Psoas muscle (tissue), 8 donors: ENCODE results near the gene SLC26A9. TPM values are rescaled to one million over a fixed set of nuclear protein-coding genes. Genes with fewer than 3 reads are reported as not detected.

Experiments used
- ATAC-seq, 4 donors: fragments of 200-7000 bp; cut with Tn5 transposase; one replicate each; pipeline ENCODE4 v1.9.1; 2020; ENCODE audit warnings: moderate library complexity in 3 of 4, mild to moderate bottlenecking in 2 of 4
- DNase-seq, 2 donors: peaks; one replicate each; pipeline ENCODE4 v3.0.0-alpha.2; 2020
- H3K27ac ChIP-seq: fragments of 200-600 bp; one replicate; pipeline ENCODE4 v1.8.0; 2022
- H3K27me3 ChIP-seq, 3 donors: fragments of 200-600 bp in 1 of 3; one replicate each; pipeline versions ENCODE4 v1.6.1 to v1.8.0; 2013 to 2022; ENCODE audit warnings: low read length in 2 of 3, mild to moderate bottlenecking in 2 of 3, moderate library complexity in 1 of 3; ENCODE audit not compliant: insufficient read depth in 3 of 3
- H3K36me3 ChIP-seq, 2 donors: fragments of 200-600 bp in 1 of 2; one replicate each; pipeline versions ENCODE4 v1.6.1 to v1.8.0; 2013 to 2022; ENCODE audit warnings: low read depth in 1 of 2, mild to moderate bottlenecking in 1 of 2, moderate library complexity in 1 of 2; ENCODE audit not compliant: insufficient read depth in 1 of 2
- H3K4me1 ChIP-seq: fragments of 200-600 bp; one replicate; pipeline ENCODE4 v1.8.0; 2022
- H3K4me3 ChIP-seq: fragments of 200-600 bp; one replicate; pipeline ENCODE4 v1.8.0; 2022; ENCODE audit warnings: mild to moderate bottlenecking
- H3K9me3 ChIP-seq: fragments of 200-600 bp; one replicate; pipeline ENCODE4 v1.8.0; 2022
- WGBS, 3 donors: extraction: QIAGEN DNeasy Blood & Tissue Kit; methylation state at CpG; one replicate each; pipeline versions ENCODE4 v1.1.6 to v1.1.7; 2013; 5-methylcytosine and 5-hydroxymethylcytosine counted together
- intact Hi-C, 2 donors: fragments of 100-400 bp; cut with DNase I; formaldehyde crosslinking; loops; one replicate each; pipeline versions ENCODE4 v1.11.0 to v1.14.2; 2022
- polyA plus RNA-seq, 3 donors: library from polyadenylated mRNA; stranded (reverse); fragments of 200-250 nt; gene quantifications; one replicate each; pipeline ENCODE4 v1.2.3, GENCODE V29; 2013
- total RNA-seq, 4 donors: library from RNA; stranded (reverse); fragmentation: NEBNext Ultra II Directional in 2 of 4; extraction: Animal tissue kit (Norgen Biotek cat#: 25700) in 2 of 4; gene quantifications; one replicate each; pipeline versions ENCODE4 v1.2.1 to v1.2.4, GENCODE V29; 2021 to 2023
- TF ChIP-seq, protein P1 (sequence below): fragments of 200-600 bp; IDR thresholded peaks from one replicate; pipeline ENCODE4 v1.8.0; 2022; ENCODE audit warnings: antibody characterized with exemption
- donor health status: healthy with polysubstance abuse.
- donor health status: DM: no; HTN: no; CAD: no; lungs with moderate emphysema.
- donor health status: Bipolar disorder and iron deficiency.
- donor health status: healthy.
- donor health status: DM: yes; HTN: yes; CAD: no.
- donor health status: DM: no; HTN: no; CAD: no.
- donor health status: DM: no; HTN: no; CAD: no.
- donor health status: DM: yes; HTN: yes; CAD: no.

Gene SLC26A9
- total and polyA plus RNA-seq, 7 donors, result 0.15 to 5.5 (median 0.42) TPM

DNA sequence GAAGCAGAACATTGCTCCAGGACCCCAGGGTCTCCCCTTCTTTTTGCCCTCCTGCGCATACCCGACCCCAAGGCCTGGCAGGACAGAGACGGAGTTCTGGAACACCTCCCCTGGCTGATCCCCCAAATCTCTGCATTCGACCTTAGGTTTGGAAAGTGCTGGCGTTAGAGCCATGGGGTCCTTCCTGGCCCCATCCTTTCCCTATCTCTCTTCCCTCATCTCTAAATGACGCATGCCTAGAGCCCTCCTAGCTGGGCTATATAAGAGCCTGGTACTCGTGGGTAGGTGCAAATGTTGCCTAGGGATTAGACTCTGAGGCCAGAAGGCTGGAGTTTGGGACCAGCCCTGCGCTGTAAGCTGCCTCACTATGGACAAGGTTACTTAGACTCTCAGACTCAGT lies 16.6 kb downstream of the SLC26A9 start:
- Histone ChIP-seq H3K9me3 (no peaks in the 10 kb centered on the region), H3K4me3 (no peak overlapping the region), H3K36me3 (no peaks in the 10 kb centered on the region), H3K27ac (no peak overlapping the region), H3K4me1 (peaks cover 6% of the 10 kb centered on the region), H3K27me3 (peaks cover 0 to 5% (median 0%) of the 10 kb centered on the region in 3 donors)
- 91 to 95% (median 93%) methylated on average over 7 to 8 of the region's 8 CpGs for WGBS, 3 donors
- intact Hi-C loops, result loop anchor here in 1 of 2 donors (5.0 kb wide), 1 partner anchor 36 kb away; no protein-coding TSS in a partner anchor
- DNase-seq (no peak), ATAC-seq (no peak)
- TF ChIP-seq, protein P1, sequence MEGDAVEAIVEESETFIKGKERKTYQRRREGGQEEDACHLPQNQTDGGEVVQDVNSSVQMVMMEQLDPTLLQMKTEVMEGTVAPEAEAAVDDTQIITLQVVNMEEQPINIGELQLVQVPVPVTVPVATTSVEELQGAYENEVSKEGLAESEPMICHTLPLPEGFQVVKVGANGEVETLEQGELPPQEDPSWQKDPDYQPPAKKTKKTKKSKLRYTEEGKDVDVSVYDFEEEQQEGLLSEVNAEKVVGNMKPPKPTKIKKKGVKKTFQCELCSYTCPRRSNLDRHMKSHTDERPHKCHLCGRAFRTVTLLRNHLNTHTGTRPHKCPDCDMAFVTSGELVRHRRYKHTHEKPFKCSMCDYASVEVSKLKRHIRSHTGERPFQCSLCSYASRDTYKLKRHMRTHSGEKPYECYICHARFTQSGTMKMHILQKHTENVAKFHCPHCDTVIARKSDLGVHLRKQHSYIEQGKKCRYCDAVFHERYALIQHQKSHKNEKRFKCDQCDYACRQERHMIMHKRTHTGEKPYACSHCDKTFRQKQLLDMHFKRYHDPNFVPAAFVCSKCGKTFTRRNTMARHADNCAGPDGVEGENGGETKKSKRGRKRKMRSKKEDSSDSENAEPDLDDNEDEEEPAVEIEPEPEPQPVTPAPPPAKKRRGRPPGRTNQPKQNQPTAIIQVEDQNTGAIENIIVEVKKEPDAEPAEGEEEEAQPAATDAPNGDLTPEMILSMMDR, result no peak

DNA sequence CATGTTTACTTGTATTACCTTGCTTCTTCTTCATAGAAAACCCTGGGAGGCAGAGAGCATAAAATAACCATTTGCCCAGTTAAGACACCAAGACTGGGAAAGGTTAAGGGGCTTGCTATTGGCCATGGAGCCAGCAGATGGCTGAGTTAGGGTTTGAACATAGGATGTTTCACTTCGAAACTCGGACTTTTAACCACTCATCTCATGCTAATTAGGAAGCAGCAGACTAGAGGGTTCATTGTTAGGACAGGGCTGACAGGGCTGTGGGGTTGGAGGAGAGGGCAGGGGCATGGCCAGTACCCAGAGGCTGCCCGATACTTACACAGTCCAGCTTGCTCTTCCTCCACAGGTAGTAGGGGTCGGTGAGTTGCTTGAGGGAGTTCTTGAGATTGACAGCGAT lies 17.0 kb downstream of the SLC26A9 start:
- Histone ChIP-seq H3K27me3 (peaks cover 0 to 5% (median 0%) of the 10 kb centered on the region in 3 donors), H3K9me3 (no peaks in the 10 kb centered on the region), H3K27ac (no peak overlapping the region), H3K4me3 (no peak overlapping the region), H3K4me1 (peaks cover 6% of the 10 kb centered on the region), H3K36me3 (no peaks in the 10 kb centered on the region)
- TF ChIP-seq, protein P1, result no peak
- intact Hi-C loops, result loop anchor here in 1 of 2 donors (5.0 kb wide), 1 partner anchor 36 kb away; no protein-coding TSS in a partner anchor
- DNase-seq, result no peak
- no peak for ATAC-seq
- WGBS, 3 donors, result 74 to 83% (median 82%) methylated on average over 5 of the region's 5 CpGs

DNA sequence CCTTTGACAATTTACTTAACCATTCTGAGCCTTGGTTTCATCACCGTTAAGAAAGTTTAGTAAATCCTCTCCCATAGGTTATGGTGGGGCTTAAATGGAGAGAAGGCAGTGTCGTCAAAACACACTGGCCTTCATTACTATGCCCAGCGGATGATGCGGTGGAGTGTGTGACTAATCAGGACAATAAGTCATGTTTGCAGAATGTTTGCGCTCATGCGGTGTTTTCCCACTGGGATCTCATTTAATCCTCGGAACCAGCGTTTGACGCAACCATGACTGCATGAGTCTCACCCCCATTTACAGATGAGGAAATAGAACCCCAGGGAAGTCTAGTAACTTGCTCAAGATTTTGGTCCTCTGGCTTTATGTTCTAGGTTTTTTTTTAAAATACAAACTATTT lies 17.5 kb downstream of the SLC26A9 start:
- intact Hi-C loops, result loop anchor here in 1 of 2 donors (5.0 kb wide), 1 partner anchor 37 kb away; no protein-coding TSS in a partner anchor
- ATAC-seq, result peak in 3 of 4 donors; percentile 46 to 64 (median 49)
- WGBS, 3 donors, result 47 to 66% (median 51%) methylated on average over 9 of the region's 9 CpGs
- no peaks in the 10 kb centered on the region for H3K9me3 ChIP-seq
- no peaks in the 10 kb centered on the region for H3K36me3 ChIP-seq
- H3K27me3 ChIP-seq, result peaks cover 0 to 4% (median 0%) of the 10 kb centered on the region in 3 donors
- TF ChIP-seq, protein P1, result no peak
- peaks cover 6% of the 10 kb centered on the region for H3K4me1 ChIP-seq
- DNase-seq, result no peak
- H3K4me3 ChIP-seq, result no peak overlapping the region
- H3K27ac ChIP-seq, result peak overlapping the region; percentile 64

- H3K4me3 ChIP-seq, result no peak overlapping the region
- no peak for DNase-seq
- peaks cover 9% of the 10 kb centered on the region for H3K4me1 ChIP-seq
- ATAC-seq, result no peak
- no peaks in the 10 kb centered on the region for H3K27me3 ChIP-seq
- TF ChIP-seq, protein P1, result no peak
- intact Hi-C loops, result no loop called here
- no peaks in the 10 kb centered on the region for H3K36me3 ChIP-seq
- H3K9me3 ChIP-seq, result no peaks in the 10 kb centered on the region
- H3K27ac ChIP-seq, result peak overlapping the region; percentile 64
Observed at GRCh38 chr1:205924460-205924790, 18.8 kb downstream of the SLC26A9 start.
